ENCODE measurements around the gene WIPF3.

WIPF3 gene

GRCh38 chr7:29810297-29810696, 4.0 kb downstream of the WIPF3 start:
- no peak for DNase-seq

- DNase-seq, result no peak
These were observed 4.6 kb downstream of the WIPF3 start for GRCh38 chr7:29810813-29811482.

- no peak for DNase-seq
These were observed 5.3 kb downstream of the WIPF3 start for GRCh38 chr7:29811586-29811985.

GRCh38 chr7:29812185-29812876, 6.0 kb downstream of the WIPF3 start:
- DNase-seq, result no peak

GRCh38 chr7:29815181-29816105, 9.1 kb downstream of the WIPF3 start:
- no peak for DNase-seq

DNA sequence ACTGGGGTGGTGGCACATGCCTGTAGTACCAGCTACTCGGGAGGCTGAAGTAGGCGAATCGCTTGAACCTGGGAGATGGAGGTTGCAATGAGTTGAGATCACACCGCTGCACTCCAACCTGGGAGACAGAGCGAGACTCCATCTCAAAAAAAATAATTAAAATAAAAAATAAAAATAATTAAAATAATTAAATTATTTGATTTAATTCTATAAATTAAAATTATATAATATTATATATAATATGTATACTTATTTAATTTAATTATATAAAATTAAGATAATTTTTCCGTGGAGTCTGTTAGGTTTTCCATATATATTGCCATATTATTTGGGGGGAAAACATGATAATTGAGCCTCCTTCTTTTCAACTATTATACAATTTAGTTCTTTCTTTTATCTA, 12.0 kb downstream of the WIPF3 start:
- DNase-seq, result no peak

- no peak for DNase-seq
These were observed 19.6 kb downstream of the WIPF3 start for GRCh38 chr7:29825775-29826529.

DNA sequence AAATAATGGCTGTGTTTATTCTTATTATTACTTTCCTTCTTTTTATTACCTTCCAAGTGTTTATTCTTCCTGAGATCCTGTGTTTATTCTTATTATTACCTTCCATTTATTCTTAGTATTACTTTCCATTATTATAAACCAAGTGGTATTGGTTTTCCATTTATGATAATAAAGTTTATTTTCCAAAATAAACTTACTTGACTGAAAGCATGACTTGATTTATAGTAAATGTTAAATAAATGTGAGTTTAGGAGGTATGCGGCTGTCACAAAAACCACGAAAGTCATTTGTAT, 20.2 kb downstream of the WIPF3 start:
- DNase-seq, result no peak

- DNase-seq, result no peak
These were observed 20.6 kb downstream of the WIPF3 start for GRCh38 chr7:29826904-29827303.

DNA sequence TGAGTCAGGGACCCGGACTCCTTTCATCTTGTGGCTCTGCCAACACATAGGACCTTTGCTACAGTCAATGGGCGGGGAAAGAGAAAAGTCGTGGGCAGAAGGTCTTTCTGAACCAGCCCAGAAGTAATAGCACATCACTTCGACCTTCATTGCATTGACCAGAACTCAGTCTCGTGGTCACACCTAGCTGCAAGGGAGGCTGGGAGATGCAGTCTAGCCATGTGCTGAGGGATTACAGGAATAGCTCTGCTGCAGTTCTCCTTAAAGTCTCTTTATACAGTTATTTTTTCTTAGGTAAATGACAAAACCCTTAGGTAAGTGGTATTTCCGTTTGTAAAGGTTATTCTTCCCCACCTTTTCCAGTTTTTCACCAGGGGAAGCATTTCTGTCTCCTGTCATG, 25.4 kb downstream of the WIPF3 start:
- no peak for DNase-seq

- no peak for DNase-seq
These were observed 27.6 kb downstream of the WIPF3 start for GRCh38 chr7:29833929-29834328.

- no peak for DNase-seq
These were observed 29.4 kb downstream of the WIPF3 start for GRCh38 chr7:29835718-29836117.

GRCh38 chr7:29839302-29839701, 33.0 kb downstream of the WIPF3 start:
- DNase-seq, result no peak

DNA sequence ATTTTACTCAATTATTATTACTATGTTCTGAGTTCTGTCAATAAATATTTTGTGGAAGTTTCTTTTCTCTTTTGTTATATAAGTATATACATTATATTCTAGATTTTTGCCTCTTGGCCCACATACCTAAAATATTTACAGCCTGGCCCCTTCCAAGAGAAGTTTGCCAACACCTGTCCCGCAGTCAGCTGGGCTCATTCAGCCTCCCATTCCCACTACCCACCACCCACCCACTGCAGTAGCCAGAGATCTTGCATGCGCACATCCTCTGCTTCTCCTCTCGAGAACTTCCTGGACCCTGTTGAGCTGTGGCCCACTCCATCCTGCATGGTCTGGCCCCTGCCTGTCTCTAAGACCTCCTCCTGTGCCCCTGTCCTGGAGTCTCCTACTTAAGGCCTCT, 33.6 kb downstream of the WIPF3 start:
- no peak for DNase-seq

- DNase-seq, result no peak
These were observed 34.4 kb downstream of the WIPF3 start for GRCh38 chr7:29840701-29841100.

DNA sequence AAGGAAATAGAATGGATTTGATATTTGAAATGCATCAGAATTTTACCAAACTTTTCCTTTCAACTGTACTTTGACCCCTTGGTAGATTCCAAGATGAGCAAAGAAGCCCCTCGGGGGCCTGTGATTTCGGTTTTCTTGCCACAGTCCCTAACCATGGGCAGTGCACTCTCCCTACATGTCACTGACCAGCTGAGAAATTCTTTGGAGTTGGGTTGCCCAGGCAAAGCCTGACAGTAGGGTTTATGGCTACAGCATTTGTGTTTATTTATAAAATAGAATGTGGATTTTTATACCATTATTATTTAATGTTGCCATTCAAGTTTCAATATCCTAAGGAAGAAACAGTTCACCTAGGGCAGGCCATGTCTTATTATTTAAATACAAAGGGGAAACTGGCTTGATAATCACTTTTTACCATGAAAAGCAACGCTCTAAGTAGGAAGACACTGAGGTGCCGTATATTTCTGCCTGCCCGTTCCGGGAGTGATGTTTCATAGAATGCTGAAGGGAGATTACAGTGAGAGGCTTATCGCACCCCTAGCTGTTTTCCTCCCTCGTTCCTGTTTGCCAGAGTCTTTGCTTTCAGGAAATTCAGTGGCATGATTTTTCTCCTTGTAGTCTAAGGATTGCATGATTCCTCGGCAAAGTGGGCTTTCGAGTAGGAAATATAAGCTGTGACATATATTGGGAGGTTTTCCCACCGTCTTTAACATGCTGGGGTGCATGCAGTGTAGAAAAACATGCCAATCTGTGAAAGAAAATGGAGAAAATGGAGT, 35.8 kb downstream of the WIPF3 start:
- DNase-seq, result no peak

- DNase-seq, result no peak
These were observed 36.8 kb downstream of the WIPF3 start for GRCh38 chr7:29843093-29843492.

DNA sequence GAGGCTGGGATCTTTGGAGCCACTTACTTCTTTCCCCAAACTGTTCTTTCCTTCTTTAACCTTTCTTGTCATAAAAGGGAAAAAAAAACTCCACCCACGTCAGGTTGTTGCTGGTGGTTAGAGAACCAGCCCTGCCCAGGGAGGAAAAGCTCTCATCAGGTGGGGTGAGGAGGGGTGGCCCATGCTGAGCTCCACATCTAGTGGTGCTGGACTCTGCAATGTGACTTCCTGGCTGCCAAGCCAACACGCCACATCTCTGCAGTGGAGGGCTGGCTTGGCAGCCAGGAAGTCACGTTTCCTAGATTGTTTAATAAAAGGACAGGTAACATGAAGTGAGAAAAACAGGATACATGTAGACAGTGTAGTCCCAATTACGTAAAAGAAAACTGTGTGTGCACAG, 37.4 kb downstream of the WIPF3 start:
- no peak for DNase-seq

GRCh38 chr7:29844559-29844958, 38.3 kb downstream of the WIPF3 start:
- no peak for DNase-seq

DNA sequence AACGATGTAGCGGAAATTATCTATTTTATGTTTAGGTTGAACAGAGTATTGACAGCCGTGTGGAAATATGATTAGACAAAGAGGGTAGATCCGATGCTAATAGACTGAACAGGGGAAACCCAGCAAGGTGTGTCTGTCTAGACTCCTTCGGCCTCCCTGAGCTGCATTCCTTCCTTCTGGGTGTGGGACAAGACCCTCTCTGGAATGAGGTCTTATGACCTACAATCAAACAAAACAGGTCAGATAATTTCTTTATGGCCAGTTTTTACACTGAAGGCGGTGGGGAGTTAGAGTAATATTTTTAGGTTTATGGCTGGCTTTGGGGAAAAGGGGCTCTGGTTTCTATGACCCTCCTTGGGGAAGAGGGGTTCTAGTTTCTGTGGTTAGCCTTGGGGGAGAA, 41.2 kb downstream of the WIPF3 start:
- no peak for DNase-seq

DNA sequence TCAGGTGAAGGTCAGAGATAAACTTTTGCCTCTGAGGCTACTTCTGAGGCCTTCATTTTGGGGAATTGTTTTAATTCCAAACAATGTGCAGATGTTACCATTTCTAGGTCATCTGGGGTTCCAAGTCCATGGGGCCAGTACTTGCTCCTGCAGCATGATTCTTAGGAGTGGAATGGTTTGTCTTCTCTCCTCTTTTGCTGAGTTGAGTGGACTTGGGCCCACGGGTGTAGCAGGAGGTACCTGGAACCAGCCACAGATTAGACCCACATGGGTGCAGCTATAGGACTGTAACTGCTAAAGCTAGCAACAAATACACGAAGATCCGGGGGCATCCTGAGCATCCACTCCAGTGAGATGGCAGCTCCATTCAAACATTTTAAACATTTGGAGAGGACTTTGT, 41.6 kb downstream of the WIPF3 start:
- DNase-seq, result no peak

DNA sequence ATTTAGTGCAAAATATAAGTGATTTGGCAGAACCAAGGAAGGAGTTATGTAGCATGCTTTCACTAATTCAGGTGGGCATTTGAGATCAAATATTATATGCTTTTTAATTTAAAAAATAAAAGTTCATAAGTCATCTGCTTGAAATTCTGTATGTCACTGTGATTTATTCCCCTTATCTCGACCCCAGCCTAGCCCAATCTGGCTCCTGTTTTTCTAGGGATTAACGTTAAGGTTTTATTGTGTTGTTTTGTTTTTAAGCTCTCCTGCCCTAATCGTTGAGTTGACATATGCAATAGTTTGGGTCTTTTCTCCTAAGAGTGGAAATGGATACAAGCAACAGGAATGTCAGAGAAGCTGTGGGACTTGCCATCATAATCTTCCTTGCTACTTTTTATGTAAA, 42.6 kb downstream of the WIPF3 start:
- no peak for DNase-seq

- no peak for DNase-seq
These were observed 45.2 kb downstream of the WIPF3 start for GRCh38 chr7:29851487-29851886.
